Muscle layer of colon (tissue), 2 donors: ENCODE data around the gene FAM193B.

Experiments used
- H3K27ac ChIP-seq: one replicate; pipeline ENCODE4 v1.7.0; 2013; ENCODE audit warnings: low read depth, mild to moderate bottlenecking, low read length, moderate library complexity
- H3K27me3 ChIP-seq, 2 donors: one replicate each; pipeline ENCODE4 v1.7.0; 2013; ENCODE audit warnings: low read length in 2 of 2, mild to moderate bottlenecking in 2 of 2; ENCODE audit not compliant: insufficient read depth in 2 of 2, control insufficient read depth in 1 of 2
- H3K36me3 ChIP-seq: one replicate; pipeline ENCODE4 v1.7.0; 2013; ENCODE audit warnings: mild to moderate bottlenecking, low read length; ENCODE audit not compliant: insufficient read depth
- H3K4me1 ChIP-seq: one replicate; pipeline ENCODE4 v1.7.0; 2013; ENCODE audit warnings: mild to moderate bottlenecking, low read length; ENCODE audit not compliant: insufficient read depth
- H3K4me3 ChIP-seq, 2 donors: one replicate each; pipeline ENCODE4 v1.7.0; 2013; ENCODE audit warnings: low read length in 2 of 2, low read depth in 1 of 2, mild to moderate bottlenecking in 1 of 2, moderate library complexity in 1 of 2
- H3K9ac ChIP-seq: one replicate; pipeline ENCODE4 v1.7.0; 2013; ENCODE audit warnings: low read length
- H3K9me3 ChIP-seq: one replicate; pipeline ENCODE4 v1.7.0; 2013; ENCODE audit warnings: mild to moderate bottlenecking, low read length
- donor health status: abdominal sarcoma.
- donor health status: Adenocarcinoma of cecum.

The FAM193B gene

DNA sequence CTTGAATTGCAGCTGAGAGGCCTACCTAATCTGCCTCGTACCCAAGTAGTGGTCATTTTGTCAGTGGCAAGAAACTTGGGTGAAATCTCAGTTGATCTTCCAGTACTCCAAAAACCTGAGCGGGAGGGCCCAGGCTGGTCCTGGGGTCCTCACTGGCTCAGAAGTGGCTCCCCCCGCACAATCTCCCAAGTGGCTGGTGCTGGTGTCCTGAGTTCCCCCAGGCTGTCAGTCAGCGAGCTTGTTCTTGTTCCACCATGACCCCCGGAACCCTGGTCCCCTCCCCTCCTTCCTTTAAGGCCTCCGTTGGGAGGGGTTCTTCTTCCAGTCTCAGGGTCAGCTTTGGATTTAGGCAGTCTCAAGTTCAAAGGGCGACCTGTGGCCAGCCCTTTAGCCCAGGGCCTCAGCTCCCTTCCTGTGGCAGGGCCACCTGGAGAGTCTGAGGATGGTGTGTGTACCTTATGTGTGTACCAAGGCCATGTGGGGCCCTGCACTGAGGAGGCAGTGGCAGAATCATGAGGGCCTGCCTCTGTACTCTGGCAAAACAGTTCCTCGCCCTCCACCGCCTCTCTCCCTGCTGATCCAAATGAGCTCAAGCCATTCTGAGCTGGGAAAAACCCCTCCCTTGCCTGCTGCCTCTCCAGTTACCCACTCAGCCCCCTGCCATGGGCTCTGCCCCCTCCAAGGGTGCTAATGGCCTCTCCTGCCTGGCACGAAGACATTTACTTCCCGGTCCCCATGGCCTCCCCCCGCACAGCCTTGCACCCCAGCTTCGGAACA is 76.5 kb downstream of the FAM193B start:
- H3K36me3 ChIP-seq = peaks cover 7% of the 10 kb centered on the region
- no peaks in the 10 kb centered on the region for H3K27me3 ChIP-seq
- peaks cover 78% of the 10 kb centered on the region for H3K4me1 ChIP-seq

DNA sequence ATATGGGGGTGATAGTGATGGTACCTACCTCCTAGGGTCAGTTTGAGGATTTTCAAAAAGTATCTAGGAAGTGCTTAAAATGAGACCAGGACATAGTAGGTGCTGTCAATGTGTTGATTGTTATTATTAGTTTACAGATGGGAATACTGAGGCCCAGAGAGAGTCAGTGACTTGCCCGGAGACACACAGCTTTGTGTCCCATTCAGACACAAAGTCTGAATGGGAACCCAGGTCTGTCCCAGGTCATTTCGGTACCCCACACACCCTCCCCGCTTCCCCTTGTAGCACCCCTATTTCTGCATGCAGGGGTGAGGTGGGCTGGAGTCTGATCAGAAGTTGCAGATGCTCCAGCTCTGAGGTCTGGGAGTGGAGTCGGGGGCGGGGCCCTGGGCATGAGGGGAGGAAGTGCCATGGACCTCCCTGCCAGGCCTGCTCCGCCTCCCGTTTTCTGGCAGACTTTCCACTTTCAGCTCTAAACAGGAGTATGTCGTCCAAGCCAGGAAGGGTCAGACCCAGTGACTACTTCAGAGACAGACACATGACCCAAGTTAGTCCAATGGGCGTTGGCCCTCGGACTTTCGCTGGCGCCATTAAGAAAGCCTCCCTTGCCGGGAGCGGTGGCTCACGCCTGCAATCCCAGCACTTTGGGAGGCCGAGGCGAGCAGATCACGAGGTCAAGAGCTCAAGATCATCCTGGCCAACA is 77.7 kb downstream of the FAM193B start:
- Histone ChIP-seq H3K27ac (peak overlapping the region; percentile 17), H3K36me3 (peaks cover 2% of the 10 kb centered on the region), H3K4me1 (peaks cover 74% of the 10 kb centered on the region), H3K9me3 (no peaks in the 10 kb centered on the region), H3K4me3 (no peak overlapping the region), H3K9ac (no peak overlapping the region), H3K27me3 (no peaks in the 10 kb centered on the region)

More for the DNA sequence above, 76.5 kb downstream of the FAM193B start:
- Histone ChIP-seq H3K9me3 (no peaks in the 10 kb centered on the region), H3K9ac (no peak overlapping the region), H3K4me3 (no peak overlapping the region), H3K27ac (peak overlapping the region; percentile 70)

- peak overlapping the region; percentile 55 for H3K27ac ChIP-seq
- no peaks in the 10 kb centered on the region for H3K36me3 ChIP-seq
- H3K9ac ChIP-seq = no peak overlapping the region
- H3K9me3 ChIP-seq = no peaks in the 10 kb centered on the region
- peaks cover 77% of the 10 kb centered on the region for H3K4me1 ChIP-seq
- no peak overlapping the region for H3K4me3 ChIP-seq
- H3K27me3 ChIP-seq = no peaks in the 10 kb centered on the region
Observed at GRCh38 chr5:177475563-177476427, 78.6 kb downstream of the FAM193B start.

GRCh38 chr5:177474846-177475562 is 79.4 kb downstream of the FAM193B start:
- Histone ChIP-seq H3K9me3 (no peaks in the 10 kb centered on the region), H3K4me1 (peaks cover 82% of the 10 kb centered on the region), H3K27me3 (no peaks in the 10 kb centered on the region), H3K36me3 (no peaks in the 10 kb centered on the region), H3K4me3 (no peak overlapping the region), H3K27ac (peak overlapping the region; percentile 55), H3K9ac (no peak overlapping the region)

DNA sequence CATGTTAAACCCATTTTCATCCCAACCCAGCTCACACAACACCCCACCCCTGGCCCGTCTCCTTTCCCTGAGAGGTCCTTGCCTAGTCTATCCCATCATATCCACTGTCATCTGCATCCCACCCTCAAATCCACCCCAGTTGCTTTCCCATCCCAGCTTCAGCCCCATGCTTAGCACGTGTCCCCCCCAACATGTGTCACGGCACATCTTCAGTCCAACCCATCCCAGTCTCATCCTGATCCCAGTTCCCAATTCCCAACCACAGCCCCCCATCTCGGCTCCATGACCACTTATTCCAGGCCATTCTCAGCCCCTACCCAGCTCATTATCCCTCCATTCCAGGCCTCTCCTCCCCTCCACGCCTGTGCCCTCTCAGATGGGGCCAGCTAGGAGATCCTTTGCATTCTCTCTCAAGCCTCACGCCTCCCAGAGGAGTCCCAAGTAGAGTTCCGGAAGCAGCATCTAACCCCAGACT is 80.3 kb downstream of the FAM193B start:
- Histone ChIP-seq H3K9ac (no peak overlapping the region), H3K27me3 (no peaks in the 10 kb centered on the region), H3K9me3 (no peaks in the 10 kb centered on the region), H3K4me3 (no peak overlapping the region), H3K4me1 (peaks cover 74% of the 10 kb centered on the region), H3K36me3 (no peaks in the 10 kb centered on the region), H3K27ac (peak overlapping the region; percentile 73)

DNA sequence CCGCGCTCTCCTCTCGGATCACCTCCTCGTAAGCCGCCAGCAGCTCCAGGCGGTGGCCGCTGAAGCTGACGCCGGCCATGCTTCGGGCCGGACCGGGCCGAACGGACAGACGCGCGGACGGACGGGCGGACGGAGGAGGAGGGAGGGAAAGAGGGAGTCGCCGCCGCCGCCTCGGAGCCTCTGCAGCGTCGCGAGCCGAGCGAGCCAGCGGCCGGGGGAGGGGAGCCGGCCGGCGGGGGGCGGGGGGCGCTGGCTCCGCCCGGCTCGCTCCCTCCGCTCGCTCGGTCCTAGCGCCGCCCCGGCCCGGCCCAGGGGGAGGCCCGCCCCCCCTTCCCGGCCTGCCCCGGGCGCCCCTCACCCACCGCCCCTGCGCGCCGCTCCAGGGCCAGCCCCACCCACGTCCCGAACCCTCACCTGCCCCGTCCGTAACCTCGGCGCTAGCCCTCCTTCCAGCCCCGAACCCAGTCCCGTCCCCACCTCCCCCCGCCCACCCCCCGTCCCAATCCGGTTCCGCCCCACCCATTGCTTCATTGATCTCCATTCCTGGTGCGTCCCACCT is 80.8 kb downstream of the FAM193B start, which contains the start of gene DBN1:
TSS of gene DBN1 (minus strand) at position 192 of the 559 bp plus-strand sequence. CDS start at position 79, 113 bp downstream.
- H3K9ac ChIP-seq = peak within 1 kb of the TSS; percentile 53
- peak within 1 kb of the TSS; percentile 78 for H3K27ac ChIP-seq
- no peaks in the 10 kb centered on the region for H3K27me3 ChIP-seq

DNA sequence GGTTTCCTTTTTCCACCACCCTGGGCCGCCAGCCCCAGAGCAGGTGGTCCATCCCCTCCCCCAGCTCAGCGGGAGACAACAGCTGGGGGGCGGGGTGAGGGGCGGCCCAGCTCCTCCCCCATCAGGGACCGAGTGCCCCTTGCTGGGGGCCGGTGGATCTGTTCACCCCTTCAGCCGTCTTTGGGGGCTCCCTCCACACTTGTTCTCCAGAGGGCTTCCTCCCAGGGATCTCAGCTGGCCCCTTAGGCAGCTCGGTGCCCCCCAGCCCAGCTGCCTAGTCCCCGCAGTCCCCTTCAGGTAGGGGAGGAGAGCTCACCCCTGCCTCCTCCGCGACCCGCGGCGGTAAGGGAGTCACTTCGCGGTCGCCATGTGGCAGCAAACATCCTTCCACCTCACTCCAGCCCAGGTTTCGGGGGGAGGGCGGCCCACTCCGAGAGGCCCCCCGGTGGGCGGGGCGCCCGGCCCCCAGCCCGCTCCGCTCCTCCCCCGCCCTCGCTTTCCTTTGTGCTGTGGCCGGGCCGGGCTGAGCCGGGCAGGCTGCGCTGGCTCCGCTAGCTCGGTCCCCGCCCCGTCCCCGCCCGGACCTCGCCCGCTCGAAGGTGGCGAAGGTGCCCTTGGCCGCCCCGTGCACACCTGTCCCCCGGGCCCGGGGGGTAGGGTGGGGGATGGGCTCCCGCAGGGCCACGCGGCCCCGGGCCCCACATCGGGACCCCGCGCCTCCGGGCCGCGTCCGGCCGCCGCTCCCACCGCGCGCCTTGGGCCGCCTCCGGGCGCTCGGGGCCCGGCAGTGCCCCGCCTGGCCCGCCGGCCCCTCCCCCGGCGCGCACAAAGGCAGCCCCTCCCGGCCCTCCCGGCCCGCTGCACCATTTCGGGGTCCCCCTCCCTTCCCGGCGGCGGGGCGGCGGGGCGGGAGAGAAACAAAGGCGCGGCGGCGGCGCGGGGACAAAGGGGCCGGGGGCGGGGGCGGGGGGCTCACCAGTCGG is 81.6 kb downstream of the FAM193B start:
- H3K9ac ChIP-seq = peak overlapping the region; percentile 53
- H3K4me1 ChIP-seq = peaks cover 61% of the 10 kb centered on the region
- no peaks in the 10 kb centered on the region for H3K27me3 ChIP-seq
- peak overlapping the region; percentile 72 to 90 for H3K4me3 ChIP-seq
- H3K27ac ChIP-seq = peak overlapping the region; percentile 78
- no peaks in the 10 kb centered on the region for H3K9me3 ChIP-seq
- H3K36me3 ChIP-seq = no peaks in the 10 kb centered on the region

More for the DNA sequence above, 80.8 kb downstream of the FAM193B start, which contains the start of gene DBN1:
- Histone ChIP-seq H3K36me3 (no peaks in the 10 kb centered on the region), H3K4me3 (peak within 1 kb of the TSS; percentile 72 to 90), H3K4me1 (peaks cover 69% of the 10 kb centered on the region), H3K9me3 (no peaks in the 10 kb centered on the region)

DNA sequence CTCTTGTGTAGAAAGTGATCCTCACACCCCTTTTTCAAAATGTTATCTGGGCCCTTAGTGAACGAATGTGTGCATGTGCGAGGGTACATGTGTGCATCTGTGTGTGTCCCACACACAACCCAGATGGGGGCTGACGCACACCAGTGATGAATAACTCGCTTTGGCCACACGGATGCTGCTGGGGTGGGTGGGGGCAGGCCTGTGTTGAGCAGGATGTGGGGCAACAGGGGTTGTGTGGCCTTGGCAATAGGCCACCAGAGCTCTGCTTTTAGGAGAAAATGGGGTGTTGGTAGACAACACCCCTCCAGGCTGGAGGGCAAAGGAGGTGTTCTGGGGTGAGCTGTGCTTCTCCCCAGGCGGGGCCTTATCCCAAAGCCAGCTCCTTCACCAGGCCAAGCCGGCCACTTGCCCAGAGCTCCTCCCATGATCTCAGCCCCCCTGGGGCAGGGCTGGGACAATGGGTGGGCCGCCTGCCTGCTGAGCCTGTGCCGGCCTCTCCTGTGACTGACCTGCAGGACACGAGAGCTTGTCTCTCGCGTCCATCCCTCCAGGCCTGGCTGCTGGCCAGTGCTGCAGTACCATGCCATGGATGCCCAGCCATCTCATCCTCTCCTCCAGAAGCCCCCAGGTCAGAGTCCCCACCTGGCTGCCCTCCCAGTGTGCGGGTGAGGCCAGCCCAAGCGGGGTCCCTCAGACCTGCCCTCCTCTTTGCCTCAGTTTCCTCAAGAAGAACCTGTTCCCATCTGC is 82.6 kb downstream of the FAM193B start:
- Histone ChIP-seq H3K4me1 (peaks cover 53% of the 10 kb centered on the region), H3K4me3 (peak overlapping the region; percentile 72 to 90), H3K9ac (peak overlapping the region; percentile 53), H3K27ac (peak overlapping the region; percentile 78), H3K36me3 (peaks cover 5% of the 10 kb centered on the region), H3K27me3 (no peaks in the 10 kb centered on the region), H3K9me3 (no peaks in the 10 kb centered on the region)

DNA sequence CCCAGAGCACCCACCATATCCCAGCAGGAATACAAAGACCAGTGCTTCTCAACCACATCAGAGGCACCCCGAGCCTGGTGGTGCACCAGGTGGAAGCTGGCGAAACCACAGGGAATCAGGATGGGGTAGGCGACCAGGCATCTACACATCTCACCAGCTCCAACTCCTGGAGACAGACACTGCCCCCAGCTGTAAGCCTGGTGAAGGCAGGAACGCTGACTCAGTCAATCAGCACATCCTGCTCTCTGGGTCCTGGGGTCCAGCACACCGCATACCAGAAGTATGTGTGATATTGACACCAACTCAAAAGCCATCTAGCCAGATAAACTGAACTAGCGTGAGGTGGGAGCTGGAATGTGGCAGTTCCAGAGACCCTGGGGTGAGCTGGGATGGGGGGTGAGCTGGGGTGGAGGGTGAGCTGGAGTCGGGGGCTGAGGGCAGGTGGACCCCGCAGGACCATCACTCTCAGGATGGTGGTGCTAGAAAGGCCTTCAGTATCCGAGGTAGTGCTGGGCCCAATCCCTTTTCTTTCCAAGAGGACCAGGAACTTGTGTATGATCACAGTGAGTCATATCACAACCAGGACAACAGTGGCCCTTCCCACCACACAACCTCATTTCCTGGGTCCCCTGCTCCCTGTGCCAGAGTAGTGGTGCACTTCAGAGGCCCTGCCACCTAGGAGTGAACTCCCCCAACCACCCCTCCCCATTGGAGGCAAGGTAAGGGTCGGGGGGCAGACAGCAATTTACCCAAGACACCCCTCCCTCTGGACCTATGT is 83.4 kb downstream of the FAM193B start:
- Histone ChIP-seq H3K9me3 (no peaks in the 10 kb centered on the region), H3K4me3 (peak overlapping the region in 1 of 2 donors; percentile 72), H3K36me3 (peaks cover 13% of the 10 kb centered on the region), H3K27ac (no peak overlapping the region), H3K9ac (no peak overlapping the region), H3K27me3 (no peaks in the 10 kb centered on the region), H3K4me1 (peaks cover 45% of the 10 kb centered on the region)
